Activated naive CD4-positive, alpha-beta T cell treated with anti-CD3 and anti-CD28 coated beads, Interleukin-2, amount 50 U/mL, for 24 hours (primary cell): Measurements from ENCODE around the gene FAM167B.
"Not testable (repeated sequence)": the region's sequence is repeated elsewhere in the genome, so short reads cannot be mapped to it uniquely, and the experiment has no call there.

Experiments used
- H3K27ac Mint-ChIP-seq: one replicate; pipeline ENCODE4 v1.8.0; 2021; ENCODE audit warnings: mild to moderate bottlenecking, mixed read lengths
- H3K27me3 Mint-ChIP-seq: one replicate; pipeline ENCODE4 v1.8.0; 2021; ENCODE audit warnings: mixed read lengths
- H3K36me3 Mint-ChIP-seq: one replicate; pipeline ENCODE4 v1.8.0; 2021; ENCODE audit warnings: mixed read lengths
- H3K4me1 Mint-ChIP-seq: one replicate; pipeline ENCODE4 v1.8.0; 2021; ENCODE audit warnings: mixed read lengths
- H3K4me3 Mint-ChIP-seq: one replicate; pipeline ENCODE4 v1.8.0; 2021; ENCODE audit warnings: mild to moderate bottlenecking, mixed read lengths
- H3K9me3 Mint-ChIP-seq: one replicate; pipeline ENCODE4 v1.8.0; 2021; ENCODE audit warnings: mixed read lengths

FAM167B gene

DNA sequence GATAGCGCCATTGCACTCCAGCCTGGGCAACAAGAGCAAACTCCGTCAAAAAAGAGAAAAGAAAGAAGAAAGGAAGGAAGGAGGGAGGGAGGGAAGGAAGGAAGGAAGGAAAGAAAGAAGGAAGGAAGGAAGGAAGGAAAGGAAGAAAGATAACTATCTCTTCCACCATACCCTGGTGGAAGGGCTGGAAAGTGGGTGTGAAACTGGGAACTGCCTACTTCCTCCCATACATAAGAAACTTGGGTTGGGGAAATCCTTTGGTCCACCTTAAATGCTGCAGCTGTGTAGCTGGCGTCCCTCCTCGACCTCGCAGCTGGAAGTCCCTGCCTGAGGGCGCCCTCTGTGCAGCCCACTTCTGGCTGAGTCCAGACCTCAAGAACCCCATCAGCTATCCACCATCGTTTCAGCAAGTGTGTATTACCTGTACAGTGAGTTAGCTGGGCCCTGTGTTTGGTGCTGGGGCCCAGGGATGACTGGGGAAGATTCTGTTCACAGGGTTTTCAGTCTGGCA lies 4.6 kb upstream of the FAM167B start:
- no peaks in the 10 kb centered on the region for H3K9me3 Mint-ChIP-seq
- peaks cover 38% of the 10 kb centered on the region for H3K4me1 Mint-ChIP-seq
- no peak overlapping the region for H3K4me3 Mint-ChIP-seq

DNA sequence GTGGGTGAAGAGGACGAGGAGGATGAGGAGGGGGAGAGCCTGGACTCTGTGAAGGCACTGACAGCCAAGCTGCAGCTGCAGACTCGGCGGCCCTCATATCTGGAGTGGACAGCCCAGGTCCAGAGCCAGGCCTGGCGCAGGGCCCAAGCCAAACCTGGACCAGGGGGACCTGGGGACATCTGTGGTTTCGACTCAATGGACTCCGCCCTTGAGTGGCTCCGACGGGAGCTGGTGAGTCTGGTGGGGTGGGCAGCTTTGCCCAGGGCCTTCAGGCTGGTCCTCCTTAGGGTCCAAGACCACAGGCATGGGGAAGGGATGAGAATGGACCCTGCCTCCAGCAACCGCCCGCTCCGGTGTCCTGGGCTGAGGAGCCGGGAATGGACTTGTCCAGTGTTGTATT lies 430 bp downstream of the FAM167B start:
- Mint-ChIP-seq H3K27ac (peak overlapping the region; percentile 97), H3K4me3 (no peak overlapping the region)

More for the DNA sequence above, 4.6 kb upstream of the FAM167B start:
- H3K27ac Mint-ChIP-seq: peak overlapping the region; percentile 51
- H3K27me3 Mint-ChIP-seq: no peaks in the 10 kb centered on the region
- H3K36me3 Mint-ChIP-seq: no peaks in the 10 kb centered on the region

DNA sequence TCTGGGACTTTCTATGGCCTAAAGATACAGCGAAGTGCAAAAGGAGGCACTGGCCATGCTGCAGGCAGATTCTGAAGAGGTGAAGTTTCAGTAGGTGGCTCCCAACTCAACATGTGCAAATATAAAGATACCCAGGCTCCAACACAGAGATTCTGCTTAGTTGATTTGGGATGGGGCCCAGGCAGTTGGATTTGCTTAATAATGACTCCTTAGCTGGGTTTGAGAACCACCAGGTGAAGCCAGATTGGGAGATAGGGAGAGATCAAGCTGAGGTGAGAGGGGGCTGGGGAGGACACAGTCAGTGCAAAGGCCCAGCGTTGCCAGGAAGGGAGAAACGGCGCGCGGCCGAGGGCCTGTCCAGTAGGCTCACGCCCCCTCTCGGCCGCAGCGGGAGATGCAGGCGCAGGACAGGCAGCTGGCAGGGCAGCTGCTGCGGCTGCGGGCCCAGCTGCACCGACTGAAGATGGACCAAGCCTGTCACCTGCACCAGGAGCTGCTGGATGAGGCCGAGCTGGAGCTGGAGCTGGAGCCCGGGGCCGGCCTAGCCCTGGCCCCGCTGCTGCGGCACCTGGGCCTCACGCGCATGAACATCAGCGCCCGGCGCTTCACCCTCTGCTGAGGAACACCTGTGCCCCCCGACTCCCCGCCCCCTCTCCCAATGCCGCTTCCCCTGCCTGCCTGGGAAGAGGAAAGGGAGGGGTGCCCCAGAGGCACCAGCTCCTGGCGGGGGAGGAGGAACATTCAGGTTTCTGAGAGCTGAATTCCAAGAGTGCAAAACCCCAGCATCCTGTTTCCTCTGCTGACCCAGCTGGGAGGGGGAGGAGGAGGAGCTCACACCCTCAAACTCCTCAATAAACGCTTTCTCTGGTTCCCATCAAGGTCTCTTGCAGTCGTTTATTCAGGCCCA lies 1.2 kb downstream of the FAM167B start:
- Mint-ChIP-seq H3K4me3 (peak overlapping the region; percentile 98), H3K36me3 (peaks cover 1% of the 10 kb centered on the region), H3K27me3 (no peaks in the 10 kb centered on the region), H3K27ac (peak overlapping the region; percentile 97), H3K9me3 (no peaks in the 10 kb centered on the region), H3K4me1 (peaks cover 67% of the 10 kb centered on the region)

More for the DNA sequence above, 430 bp downstream of the FAM167B start:
- no peaks in the 10 kb centered on the region for H3K9me3 Mint-ChIP-seq
- H3K4me1 Mint-ChIP-seq: peaks cover 64% of the 10 kb centered on the region
- H3K36me3 Mint-ChIP-seq: no peaks in the 10 kb centered on the region
- no peaks in the 10 kb centered on the region for H3K27me3 Mint-ChIP-seq

DNA sequence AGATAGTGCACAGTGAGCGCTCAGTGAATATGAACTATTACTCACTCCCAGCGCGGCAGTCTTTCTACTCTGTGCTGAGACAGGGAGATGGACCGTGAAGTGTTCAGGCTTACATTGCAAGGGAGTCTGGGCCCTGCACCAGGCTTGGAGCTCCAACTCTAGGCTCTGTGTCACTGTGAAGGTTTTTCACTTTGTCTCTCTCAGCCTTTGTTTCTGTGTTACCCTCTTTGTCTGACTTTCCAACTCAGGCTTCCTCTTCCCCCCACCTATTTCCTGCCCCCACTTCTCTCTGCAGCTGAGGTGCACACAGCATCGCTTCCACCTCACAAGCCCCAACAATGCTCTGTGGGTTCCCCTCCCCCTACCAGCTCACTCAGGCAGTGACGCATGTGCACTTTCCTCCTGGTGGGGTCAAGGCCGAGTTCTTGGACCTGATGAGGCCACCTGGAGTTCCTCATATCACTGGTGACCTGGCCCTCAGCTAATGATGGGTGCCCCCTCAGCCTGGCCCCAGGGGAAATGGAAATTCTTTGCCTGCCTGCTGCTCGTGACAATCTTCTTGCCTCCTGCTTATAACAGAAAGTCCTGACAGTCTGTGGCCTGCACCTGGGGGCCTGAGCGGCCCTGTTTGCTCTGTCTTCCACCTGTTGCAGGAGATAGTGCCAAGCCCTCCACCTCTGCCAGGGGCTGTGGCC lies 3.0 kb downstream of the FAM167B start:
- no peaks in the 10 kb centered on the region for H3K27me3 Mint-ChIP-seq
- peaks cover 78% of the 10 kb centered on the region for H3K4me1 Mint-ChIP-seq
- H3K9me3 Mint-ChIP-seq: no peaks in the 10 kb centered on the region
- peak overlapping the region; percentile 98 for H3K4me3 Mint-ChIP-seq
- peaks cover 1% of the 10 kb centered on the region for H3K36me3 Mint-ChIP-seq
- peak overlapping the region; percentile 99 for H3K27ac Mint-ChIP-seq

DNA sequence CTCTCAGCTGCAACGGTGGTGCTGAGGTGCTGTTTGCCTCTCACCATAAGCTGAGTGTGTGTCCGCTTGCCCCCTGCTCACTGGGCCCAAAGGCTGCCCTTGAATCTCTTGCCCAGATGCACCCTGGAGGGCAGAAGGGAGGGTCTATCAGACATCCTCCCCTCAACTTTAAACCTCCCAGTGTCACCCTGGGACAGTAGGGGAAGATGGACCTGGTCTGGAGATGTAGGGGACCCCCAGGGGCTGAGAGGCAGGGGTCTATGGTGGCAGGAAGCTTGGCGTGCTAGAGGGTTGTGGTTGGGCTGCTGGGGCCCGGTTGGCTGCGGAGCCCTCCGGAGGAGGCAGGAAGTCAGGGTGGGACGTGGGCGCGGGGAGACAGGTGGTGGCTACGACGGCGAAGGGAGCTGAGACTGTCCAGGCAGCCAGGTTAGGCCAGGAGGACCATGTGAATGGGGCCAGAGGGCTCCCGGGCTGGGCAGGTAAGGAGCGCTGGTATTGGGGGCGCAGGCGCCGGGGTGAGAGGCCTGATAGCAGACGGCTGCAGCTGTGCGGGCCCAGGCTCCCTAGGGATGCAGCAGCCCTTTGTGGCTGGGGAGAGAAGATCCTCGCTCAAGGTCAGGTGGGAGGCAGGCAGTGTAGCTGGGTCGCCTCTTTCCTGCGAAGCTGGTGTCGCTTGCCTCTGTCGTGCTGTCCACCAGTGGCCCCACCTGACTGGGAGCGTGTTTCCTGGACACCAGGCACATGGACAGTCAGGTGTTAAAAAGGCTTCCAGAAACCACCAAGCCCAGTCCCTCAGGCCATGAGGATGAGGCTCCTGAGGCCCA lies 4.1 kb downstream of the FAM167B start, which contains the start of gene LCK:
LCK (plus strand) TSS at position 373 of the 824 bp plus-strand sequence. CDS start 23,065 bp downstream, outside the sequence.
- Mint-ChIP-seq H3K27me3 (no peaks in the 10 kb centered on the region), H3K4me3 (peak within 1 kb of the TSS; percentile 98), H3K4me1 (peaks cover 76% of the 10 kb centered on the region), H3K27ac (peak within 1 kb of the TSS; percentile 99), H3K9me3 (no peaks in the 10 kb centered on the region), H3K36me3 (peaks cover 4% of the 10 kb centered on the region)

DNA sequence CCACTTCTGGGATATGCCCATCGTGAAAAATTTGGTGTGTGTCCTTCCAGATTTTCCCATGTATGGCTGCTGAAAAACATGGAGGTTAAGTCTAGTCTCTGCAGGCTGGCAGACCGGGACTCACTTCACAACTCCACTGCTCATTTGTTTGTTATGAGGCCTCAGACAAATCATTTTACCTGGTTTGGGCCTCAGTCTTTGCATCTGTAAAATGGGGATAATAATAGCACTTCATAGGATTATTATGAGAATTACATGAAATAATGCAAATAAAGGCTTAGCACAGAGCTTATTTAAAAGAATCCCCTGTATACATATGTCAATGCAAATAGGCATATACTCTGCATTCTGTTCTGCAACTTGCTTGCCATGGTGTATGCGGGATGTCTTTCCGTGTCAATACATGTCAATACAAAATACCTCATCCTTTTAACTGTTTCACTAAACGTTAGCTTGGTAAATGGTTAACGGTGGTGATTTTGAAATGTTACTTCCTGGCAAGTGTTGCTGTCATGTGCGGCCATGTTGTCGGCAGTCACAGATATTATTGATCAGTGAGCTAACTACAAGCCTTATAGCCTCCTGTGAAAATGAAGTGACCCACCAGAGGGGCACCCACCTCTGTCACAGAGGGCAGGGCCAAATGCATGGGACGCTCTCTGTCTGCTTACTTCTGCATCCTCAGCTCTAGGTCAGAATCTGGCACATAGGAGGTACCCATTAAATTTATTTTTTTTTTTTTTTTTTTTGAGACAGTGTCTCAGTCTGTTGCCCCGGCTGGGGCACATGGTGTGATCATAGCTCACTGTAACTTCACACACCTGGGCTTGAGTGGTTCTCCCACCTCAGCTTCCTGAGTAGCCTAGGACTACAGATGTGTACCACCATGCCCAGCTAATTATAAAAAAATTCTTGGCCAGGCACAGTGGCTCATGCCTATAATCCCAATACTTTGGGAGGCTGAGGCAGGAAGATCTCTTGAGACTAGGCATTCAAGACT lies 8.3 kb downstream of the FAM167B start:
- H3K27ac Mint-ChIP-seq: peak overlapping the region; percentile 92

DNA sequence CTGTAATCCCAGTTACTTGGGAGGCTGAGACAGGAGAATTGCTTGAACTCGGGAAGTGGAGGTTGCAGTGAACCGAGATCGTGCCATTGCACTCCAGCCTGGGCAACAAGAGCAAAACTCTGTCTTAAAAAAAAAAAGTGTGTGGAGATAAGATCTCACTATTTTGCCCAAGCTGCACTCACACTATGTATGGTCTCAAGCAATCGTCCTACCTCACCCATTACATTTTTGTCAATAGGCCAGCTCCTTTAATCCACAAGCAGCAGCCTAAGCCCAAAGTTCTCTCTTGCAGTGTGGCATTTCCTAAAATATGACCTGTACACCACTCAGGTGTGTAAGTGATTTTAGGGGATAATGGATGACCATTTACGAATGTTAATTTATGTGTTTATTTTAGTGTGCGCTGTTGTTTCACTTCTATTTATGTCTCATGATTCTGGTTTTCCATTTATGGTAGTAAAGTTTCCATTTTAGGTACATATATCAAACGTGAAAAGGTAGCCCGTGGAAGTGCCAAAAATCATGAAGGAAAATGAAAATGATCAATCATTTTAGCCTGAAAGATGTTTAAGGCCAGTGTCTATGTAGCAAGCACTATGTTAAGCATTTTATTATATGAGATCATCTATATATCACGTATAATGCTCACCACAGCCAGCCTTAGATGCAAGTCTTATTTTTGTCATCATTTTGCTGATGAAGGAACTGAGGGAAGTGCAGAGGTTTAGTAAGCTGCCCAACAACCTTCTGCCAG lies 9.6 kb downstream of the FAM167B start:
- Mint-ChIP-seq H3K4me3 (peak overlapping the region; percentile 87), H3K9me3 (no peaks in the 10 kb centered on the region), H3K36me3 (peaks cover 8% of the 10 kb centered on the region), H3K4me1 (peaks cover 68% of the 10 kb centered on the region), H3K27me3 (no peaks in the 10 kb centered on the region), H3K27ac (peak overlapping the region; percentile 98)

More for the DNA sequence above, 8.3 kb downstream of the FAM167B start:
- no peaks in the 10 kb centered on the region for H3K27me3 Mint-ChIP-seq
- peak overlapping the region; percentile 98 for H3K4me3 Mint-ChIP-seq
- H3K4me1 Mint-ChIP-seq: peaks cover 72% of the 10 kb centered on the region
- no peaks in the 10 kb centered on the region for H3K9me3 Mint-ChIP-seq
- peaks cover 5% of the 10 kb centered on the region for H3K36me3 Mint-ChIP-seq

DNA sequence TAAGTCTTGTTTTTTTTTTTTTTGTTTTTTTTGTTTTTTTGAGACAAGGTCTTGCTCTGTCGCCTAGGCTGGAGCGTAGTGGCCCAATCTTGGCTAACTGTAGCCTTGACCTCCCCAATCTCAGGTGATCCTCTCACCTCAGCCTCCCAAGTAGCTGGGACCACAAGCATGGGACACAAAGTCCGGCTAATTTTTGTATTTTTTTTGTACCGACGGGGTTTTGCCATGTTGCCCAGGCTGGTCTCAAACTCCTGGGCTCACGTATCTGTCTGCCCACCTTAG lies 10.1 kb downstream of the FAM167B start:
- Mint-ChIP-seq H3K27ac (peak overlapping the region; percentile 98), H3K9me3 (no peaks in the 10 kb centered on the region), H3K4me1 (peaks cover 63% of the 10 kb centered on the region), H3K36me3 (peaks cover 8% of the 10 kb centered on the region), H3K27me3 (no peaks in the 10 kb centered on the region), H3K4me3 (peak overlapping the region; percentile 87)

DNA sequence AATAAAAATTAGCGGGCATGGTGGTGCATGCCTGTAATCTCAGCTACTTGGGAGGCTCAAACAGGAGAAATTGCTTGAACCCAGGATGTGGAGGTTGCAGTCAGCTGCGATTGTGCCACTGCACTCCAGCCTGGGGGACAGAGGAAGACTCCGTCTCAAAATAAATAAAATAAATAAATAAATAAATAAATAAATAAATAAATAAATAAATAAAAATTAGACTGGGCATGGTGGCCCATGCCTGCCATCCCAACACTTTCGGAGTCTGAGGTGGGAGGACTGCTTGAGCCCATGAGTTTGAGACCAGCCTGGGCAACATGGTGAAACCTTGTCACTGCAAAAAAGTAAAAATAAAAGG lies 16.2 kb downstream of the FAM167B start:
- not testable (repeated sequence) for H3K9me3 Mint-ChIP-seq, H3K4me3 Mint-ChIP-seq, H3K27ac Mint-ChIP-seq, H3K27me3 Mint-ChIP-seq, H3K36me3 Mint-ChIP-seq
- peaks cover 60% of the 10 kb centered on the region for H3K4me1 Mint-ChIP-seq

DNA sequence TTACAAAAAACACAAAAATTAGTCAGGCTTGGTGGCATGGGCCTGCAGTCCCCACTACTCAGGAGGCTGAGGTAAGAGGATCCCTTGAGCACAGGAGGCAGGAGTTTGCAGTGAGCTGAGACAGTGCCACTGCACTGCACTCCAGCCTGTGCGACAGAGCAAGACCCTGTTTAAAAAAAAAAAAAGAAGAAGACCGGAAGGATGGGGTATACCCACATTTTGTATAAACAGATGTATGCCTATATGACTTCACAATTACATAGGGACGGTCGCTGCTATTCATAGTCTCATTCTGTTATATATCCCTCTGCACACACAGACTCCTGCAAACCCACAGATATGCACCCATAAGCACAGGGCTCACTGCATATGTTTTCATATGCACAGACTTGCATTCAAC lies 16.7 kb downstream of the FAM167B start:
- Mint-ChIP-seq H3K4me1 (peaks cover 58% of the 10 kb centered on the region), H3K27ac (peak overlapping the region; percentile 30), H3K27me3 (no peaks in the 10 kb centered on the region), H3K9me3 (peaks cover 5% of the 10 kb centered on the region), H3K4me3 (peak overlapping the region; percentile 12), H3K36me3 (peaks cover 8% of the 10 kb centered on the region)

DNA sequence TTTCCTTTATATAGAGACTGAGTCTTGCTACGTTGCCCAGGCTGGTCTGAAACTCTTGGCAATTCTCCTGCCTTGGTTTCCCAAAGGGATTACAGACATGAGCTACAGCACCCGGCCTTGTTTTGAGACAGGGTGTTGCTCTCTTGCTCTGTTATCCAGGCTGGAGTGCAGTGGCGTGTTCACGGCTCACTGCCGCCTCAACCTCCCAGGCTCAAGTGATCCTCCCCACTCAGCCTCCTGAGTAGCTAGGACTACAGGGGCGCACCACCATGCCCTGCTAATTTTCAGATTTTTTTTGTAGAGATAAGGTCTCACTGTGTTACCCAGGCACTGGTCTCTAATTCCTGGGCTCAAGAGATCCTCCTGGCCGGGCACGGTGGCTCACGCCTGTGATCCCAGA lies 18.8 kb downstream of the FAM167B start:
- Mint-ChIP-seq H3K27ac (peak overlapping the region; percentile 86), H3K4me1 (peaks cover 50% of the 10 kb centered on the region), H3K9me3 (peaks cover 5% of the 10 kb centered on the region), H3K4me3 (peak overlapping the region; percentile 66), H3K36me3 (peaks cover 4% of the 10 kb centered on the region), H3K27me3 (no peaks in the 10 kb centered on the region)

DNA sequence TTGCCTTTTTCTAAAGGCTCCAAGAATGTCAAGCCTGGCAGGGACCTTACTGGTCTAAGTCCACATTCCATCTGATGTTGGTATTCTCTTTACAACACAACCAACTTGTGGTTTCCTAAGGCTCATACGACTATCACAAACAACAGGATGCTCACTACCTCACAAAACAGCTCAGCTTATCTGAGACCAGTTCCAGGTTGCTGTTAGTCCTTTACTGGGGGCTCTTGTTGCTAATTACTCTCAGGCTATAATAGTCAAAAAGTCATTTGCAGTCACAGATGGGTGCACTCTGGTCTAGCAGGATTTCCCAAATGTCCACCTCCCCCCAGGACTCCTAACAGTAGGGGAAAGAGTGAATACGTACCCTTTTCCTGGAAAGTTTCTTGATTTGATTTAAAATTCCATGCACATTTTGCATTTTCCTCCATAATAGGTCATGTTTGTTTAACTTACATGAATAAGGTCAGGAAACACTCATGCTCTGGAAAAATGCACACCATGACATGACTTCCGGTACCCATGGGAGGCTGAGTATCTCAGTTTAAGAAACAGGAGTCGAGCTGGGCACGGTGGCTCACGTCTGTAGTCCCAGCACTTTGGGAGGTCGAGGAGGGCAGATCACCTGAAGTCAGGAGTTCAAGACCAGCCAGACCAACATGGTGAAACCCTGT lies 20.0 kb downstream of the FAM167B start:
- Mint-ChIP-seq H3K4me3 (peak overlapping the region; percentile 77), H3K36me3 (peaks cover 4% of the 10 kb centered on the region), H3K27ac (peak overlapping the region; percentile 100), H3K27me3 (no peaks in the 10 kb centered on the region), H3K9me3 (peaks cover 5% of the 10 kb centered on the region), H3K4me1 (peaks cover 60% of the 10 kb centered on the region)

DNA sequence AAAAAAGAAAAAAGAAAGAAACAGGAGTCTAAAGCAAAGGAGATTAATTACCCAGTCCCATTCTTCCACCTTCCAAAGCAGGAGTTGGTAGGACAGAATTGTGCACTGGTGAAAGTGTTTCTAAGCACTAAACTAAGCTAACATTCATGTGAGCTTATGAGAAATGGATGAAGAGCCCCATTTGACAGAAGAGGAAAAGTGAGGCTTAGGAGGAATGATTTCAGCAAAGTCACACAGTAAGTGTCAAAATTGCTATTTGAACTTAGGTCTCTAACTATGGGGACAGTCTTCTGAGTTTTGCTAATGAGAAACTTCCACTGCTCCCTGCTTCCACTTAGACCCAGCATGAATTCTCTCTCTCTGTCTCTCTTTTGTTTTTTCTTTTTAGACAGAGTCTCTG lies 22.7 kb downstream of the FAM167B start:
- no peak overlapping the region for H3K4me3 Mint-ChIP-seq
- no peaks in the 10 kb centered on the region for H3K27me3 Mint-ChIP-seq
- peak overlapping the region; percentile 87 for H3K27ac Mint-ChIP-seq
- peaks cover 69% of the 10 kb centered on the region for H3K4me1 Mint-ChIP-seq
- H3K9me3 Mint-ChIP-seq: peaks cover 5% of the 10 kb centered on the region
- H3K36me3 Mint-ChIP-seq: peaks cover 4% of the 10 kb centered on the region
